Heart left ventricle (tissue), 16 donors: Measurements from ENCODE around the gene TMEM214. TPM values are rescaled to one million over a fixed set of nuclear protein-coding genes. Genes with fewer than 3 reads are reported as not detected.

Experiments used
- ATAC-seq, 4 donors: fragments of 200-7000 bp; cut with Tn5 transposase; one replicate each; pipeline ENCODE4 v1.9.1; 2020 to 2022; ENCODE audit warnings: moderate library complexity in 4 of 4, mild to moderate bottlenecking in 3 of 4, moderate number of reproducible peaks in 1 of 4
- DNase-seq, 5 donors: peaks; one replicate each; pipeline ENCODE4 v3.0.0-alpha.2; 2020
- H3K27ac ChIP-seq, 12 donors: fragments of 200-600 bp; sonication (generic) in 4 of 12; one replicate each; pipeline versions ENCODE4 v1.5.0 to v1.8.0; 2016 to 2022; ENCODE audit warnings: mild to moderate bottlenecking in 2 of 12
- H3K27me3 ChIP-seq, 9 donors: fragments of 200-600 bp; sonication (generic) in 2 of 9; one replicate each; pipeline versions ENCODE4 v1.5.1 to v1.8.0; 2016 to 2022; ENCODE audit warnings: mild to moderate bottlenecking in 3 of 9
- H3K36me3 ChIP-seq, 9 donors: fragments of 200-600 bp; sonication (generic) in 2 of 9; one replicate each; pipeline versions ENCODE4 v1.5.0 to v1.8.0; 2018 to 2022; ENCODE audit warnings: mild to moderate bottlenecking in 2 of 9
- H3K4me1 ChIP-seq, 12 donors: fragments of 200-600 bp; sonication (generic) in 4 of 12; one replicate each; pipeline versions ENCODE4 v1.5.0 to v1.8.0; 2016 to 2022; ENCODE audit warnings: mild to moderate bottlenecking in 3 of 12
- H3K4me3 ChIP-seq, 12 donors: fragments of 200-600 bp; sonication (generic) in 4 of 12; one replicate each; pipeline versions ENCODE4 v1.5.0 to v1.8.0; 2017 to 2022; ENCODE audit warnings: mild to moderate bottlenecking in 9 of 12, moderate library complexity in 4 of 12
- H3K9me3 ChIP-seq, 12 donors: fragments of 200-600 bp; sonication (generic) in 4 of 12; one replicate each; pipeline versions ENCODE4 v1.5.0 to v1.8.0; 2016 to 2022; ENCODE audit warnings: mild to moderate bottlenecking in 1 of 12
- CTCF ChIP-seq, 12 donors: fragments of 200-600 bp; sonication (generic) in 4 of 12; IDR thresholded peaks; one replicate each; pipeline versions ENCODE4 v1.5.0 to v1.8.0; 2018 to 2022; ENCODE audit warnings: antibody characterized with exemption in 12 of 12, mild to moderate bottlenecking in 5 of 12
- POLR2A ChIP-seq, 2 donors: fragments of 450-650 bp; IDR thresholded peaks; one replicate each; pipeline ENCODE4 v1.6.1; 2017; ENCODE audit warnings: antibody characterized with exemption in 2 of 2, mild to moderate bottlenecking in 2 of 2, moderate library complexity in 2 of 2
- WGBS, 4 donors: extraction: QIAGEN DNeasy Blood & Tissue Kit in 2 of 4; methylation state at CpG; one replicate each; pipeline versions ENCODE4 v1.1.5 to v1.1.7; 2013 to 2018; 5-methylcytosine and 5-hydroxymethylcytosine counted together
- intact Hi-C, 10 donors: fragments of 100-400 bp; cut with DNase I; formaldehyde crosslinking; loops; one replicate each; pipeline versions ENCODE4 v1.11.1 to v1.14.2; 2022
- polyA plus RNA-seq, 2 donors: library from polyadenylated mRNA; stranded (reverse); fragments of 200-250 nt; gene quantifications; one replicate each; pipeline ENCODE4 v1.2.3, GENCODE V29; 2013
- total RNA-seq, 9 donors: library from RNA; depleted of rRNA in 2 of 9; stranded (reverse); fragments of >200 nt in 2 of 9; fragmentation: NEBNext Ultra II Directional in 3 of 9; extraction: Animal tissue kit (Norgen Biotek cat#: 25700) in 3 of 9; gene quantifications; one replicate each; pipeline versions ENCODE4 v1.1.0 to v1.2.4, GENCODE V29; 2016 to 2023
- donor health status: ischemic (EF 13 %, LVEDD 7.1; RV severe dilation, severe dysfunction).
- donor health status: healthy with polysubstance abuse.
- donor health status: DM: no; HTN: yes; CAD: no.
- donor health status: DM: no; HTN: no; CAD: no.
- donor health status: ischemic (EF 25% LVEDD 6.9; RV normal size, moderate dysfunction).
- donor health status: ischemic (EF 25% LVEDD 5.7; RV mildly dilated, moderate dysfunction).
- donor health status: healthy.
- donor health status: DM: yes; HTN: yes; CAD: no.
- donor health status: ischemic (EF 35%, LVEDD 5.7; RV mildly dilated, moderate dysfunction).
- donor health status: nonischemic (EF 11% LVEDD 7.7; RV severe dilation, severe dysfunction).
- donor health status: DM: yes; HTN: yes; CAD: no.
- donor health status: PGD.
- donor health status: ischemic (EF 29% LVEDD 5.4; RV normal size, mild dysfunction).
- donor health status: nonischemic (EF 23%, LVEDD 6.1; RV moderate dilation, normal function).

The TMEM214 gene
- total and polyA plus RNA-seq, 11 donors = 18.3 to 58.0 (median 31.6) TPM

- no peak overlapping the region for H3K4me3 ChIP-seq
- H3K9me3 ChIP-seq = peaks cover 0 to 4% (median 0%) of the 10 kb centered on the region in 12 donors
- intact Hi-C loops = no loop called here
- ATAC-seq (no peak), DNase-seq (no peak)
- TF ChIP-seq POLR2A (IDR thresholded peaks at IDR 0.05) (no peak), CTCF (IDR thresholded peaks at IDR 0.05) (no peak)
- WGBS, 4 donors = 82 to 89% (median 84%) methylated on average over 9 of the region's 9 CpGs
- H3K36me3 ChIP-seq = no peaks in the 10 kb centered on the region
- no peak overlapping the region for H3K27ac ChIP-seq
- peaks cover 0 to 15% (median 10%) of the 10 kb centered on the region in 12 donors for H3K4me1 ChIP-seq
- H3K27me3 ChIP-seq = no peaks in the 10 kb centered on the region
Observed at GRCh38 chr2:27003857-27004256, 28.9 kb upstream of the TMEM214 start.

GRCh38 chr2:27006602-27007415 lies 26.0 kb upstream of the TMEM214 start:
- TF ChIP-seq POLR2A (IDR thresholded peaks at IDR 0.05) (no peak), CTCF (IDR thresholded peaks at IDR 0.05) (no peak)
- Histone ChIP-seq H3K4me3 (no peak overlapping the region), H3K9me3 (peaks cover 0 to 6% (median 0%) of the 10 kb centered on the region in 12 donors), H3K27me3 (no peaks in the 10 kb centered on the region), H3K27ac (no peak overlapping the region), H3K4me1 (peaks cover 0 to 27% (median 10%) of the 10 kb centered on the region in 12 donors), H3K36me3 (no peaks in the 10 kb centered on the region)
- WGBS, 4 donors = 62 to 71% (median 69%) methylated on average over 6 of the region's 6 CpGs
- intact Hi-C loops = no loop called here
- DNase-seq = no peak
- no peak for ATAC-seq

- intact Hi-C loops = no loop called here
- no peak for DNase-seq
- Histone ChIP-seq H3K4me3 (no peak overlapping the region), H3K27me3 (no peaks in the 10 kb centered on the region), H3K9me3 (peaks cover 0 to 6% (median 0%) of the 10 kb centered on the region in 12 donors), H3K36me3 (no peaks in the 10 kb centered on the region), H3K27ac (no peak overlapping the region), H3K4me1 (peaks cover 0 to 27% (median 10%) of the 10 kb centered on the region in 12 donors)
- 74 to 81% (median 78%) methylated on average over 8 of the region's 8 CpGs for WGBS, 4 donors
- peak in 1 of 4 donors; percentile 43 for ATAC-seq
- no peak for TF ChIP-seq POLR2A (IDR thresholded peaks at IDR 0.05)
- TF ChIP-seq CTCF (IDR thresholded peaks at IDR 0.05) = no peak
Observed at GRCh38 chr2:27007416-27008374, 25.1 kb upstream of the TMEM214 start.

DNA sequence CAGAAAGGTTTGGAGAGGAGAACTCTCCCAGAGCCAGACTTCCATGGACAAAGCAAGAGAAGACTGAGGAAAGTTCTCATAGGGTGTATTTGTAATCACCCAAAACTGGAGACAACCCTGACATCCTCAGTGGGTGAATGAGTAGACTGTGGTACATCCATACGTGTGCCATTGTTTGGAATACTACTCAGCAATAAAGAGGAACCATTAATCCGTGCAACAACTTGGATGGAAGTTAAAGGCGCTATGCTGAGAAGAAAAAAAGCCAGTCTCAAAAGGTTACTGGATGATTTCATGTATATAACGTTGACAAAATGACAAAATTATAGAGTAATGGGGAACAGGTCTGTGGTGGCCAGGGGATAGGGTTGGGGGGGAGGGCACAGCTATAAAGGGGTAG lies 24.1 kb upstream of the TMEM214 start:
- Histone ChIP-seq H3K36me3 (no peaks in the 10 kb centered on the region), H3K9me3 (peaks cover 0 to 6% (median 0%) of the 10 kb centered on the region in 12 donors), H3K4me1 (peaks cover 0 to 27% (median 10%) of the 10 kb centered on the region in 12 donors), H3K4me3 (no peak overlapping the region), H3K27ac (no peak overlapping the region), H3K27me3 (no peaks in the 10 kb centered on the region)
- no peak for TF ChIP-seq CTCF (IDR thresholded peaks at IDR 0.05)
- no peak for TF ChIP-seq POLR2A (IDR thresholded peaks at IDR 0.05)
- intact Hi-C loops = no loop called here
- DNase-seq (no peak), ATAC-seq (no peak)
- WGBS, 4 donors = 93 to 95% (median 93%) methylated on average over 4 of the region's 4 CpGs
